Activated CD4-positive, alpha-beta T cell treated with anti-CD3 and anti-CD28 coated beads, Interleukin-2, amount 10 ng/mL, durations not matched to agents 7 days and 5 days (primary cell): ENCODE data around the gene CRYZL1. TPM values are rescaled to one million over a fixed set of nuclear protein-coding genes. Genes with fewer than 3 reads are reported as not detected.

ENCODE experiments used
- CTCF ChIA-PET: fragments of 350-600 bp; sonication (Branson Sonifier 250); formaldehyde crosslinking; loops from one replicate; lab custom pipeline; 2021; ENCODE audit warnings: antibody characterized with exemption; lab: Charles Lee
- POLR2A ChIA-PET: fragments of 350-600 bp; sonication (Branson Sonifier 250); formaldehyde crosslinking; loops from one replicate; lab custom pipeline; 2021; ENCODE audit warnings: antibody characterized with exemption; lab: Charles Lee
- DNase-seq: peaks from one replicate; pipeline ENCODE4 v3.0.0-alpha.2; 2020
- H3K27ac Mint-ChIP-seq: one replicate; pipeline ENCODE4 v1.8.0; 2021; ENCODE audit warnings: mild to moderate bottlenecking, moderate library complexity, mixed read lengths
- H3K27me3 Mint-ChIP-seq: one replicate; pipeline ENCODE4 v1.8.0; 2021; ENCODE audit warnings: mixed read lengths
- H3K36me3 Mint-ChIP-seq: one replicate; pipeline ENCODE4 v1.8.0; 2021; ENCODE audit warnings: low read depth, mixed read lengths
- H3K4me1 Mint-ChIP-seq: one replicate; pipeline ENCODE4 v1.8.0; 2021; ENCODE audit warnings: mixed read lengths
- H3K4me3 Mint-ChIP-seq: one replicate; pipeline ENCODE4 v1.8.0; 2021; ENCODE audit warnings: mild to moderate bottlenecking, moderate library complexity, mixed read lengths
- H3K9me3 Mint-ChIP-seq: one replicate; pipeline ENCODE4 v1.8.0; 2021; ENCODE audit warnings: mixed read lengths
- total RNA-seq, 2 experiments: library from RNA; stranded (reverse); gene quantifications; one replicate each; pipeline ENCODE4 v1.2.3, GENCODE V29; 2021

CRYZL1 gene
- total RNA-seq, 2 experiments from 2014 or later = 34.5 to 38.4 TPM

- Mint-ChIP-seq H3K27me3 (no peaks in the 10 kb centered on the region), H3K4me3 (no peak overlapping the region), H3K4me1 (peaks cover 2% of the 10 kb centered on the region), H3K9me3 (no peaks in the 10 kb centered on the region), H3K27ac (no peak overlapping the region), H3K36me3 (no peaks in the 10 kb centered on the region)
- CTCF ChIA-PET = no interaction called here
- DNase-seq = no peak
- POLR2A ChIA-PET = no interaction called here
Measured at GRCh38 chr21:33657124-33657820, 15.7 kb upstream of the CRYZL1 start.

DNA sequence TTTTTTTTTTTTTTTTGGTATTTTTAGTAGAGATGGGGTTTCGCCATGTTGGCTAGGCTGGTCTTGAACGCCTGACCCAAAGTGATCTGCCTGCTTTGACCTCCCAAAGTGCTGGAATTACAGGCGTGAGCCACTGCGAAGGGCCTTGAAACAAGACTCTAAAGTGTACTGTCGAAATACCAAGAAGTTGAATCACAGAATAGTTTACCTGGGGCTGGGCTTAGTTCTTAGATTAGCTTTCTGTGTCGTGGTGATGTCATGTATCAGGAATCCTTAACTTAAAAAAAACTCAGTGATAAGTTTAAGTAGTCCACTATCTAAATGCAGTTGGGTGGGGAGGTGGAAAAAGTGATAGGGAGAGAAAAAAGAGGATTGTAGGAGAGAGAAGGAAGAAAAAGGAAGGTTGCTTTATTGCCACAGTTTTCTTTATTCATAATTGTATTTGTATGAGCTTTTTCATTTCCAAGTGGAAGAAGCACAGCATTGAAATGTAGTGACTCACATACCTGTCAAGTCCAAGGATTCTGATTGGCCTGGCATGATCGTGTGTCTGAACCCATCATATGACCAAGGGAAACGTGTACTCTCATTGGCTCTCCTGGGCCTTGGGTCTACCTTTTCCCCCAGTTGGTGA is 14.2 kb upstream of the CRYZL1 start:
- POLR2A ChIA-PET = no interaction called here
- DNase-seq = no peak
- Mint-ChIP-seq H3K27me3 (no peaks in the 10 kb centered on the region), H3K4me1 (peaks cover 2% of the 10 kb centered on the region), H3K36me3 (no peaks in the 10 kb centered on the region), H3K9me3 (no peaks in the 10 kb centered on the region), H3K4me3 (no peak overlapping the region), H3K27ac (no peak overlapping the region)
- CTCF ChIA-PET = interaction anchor here (1.7 kb wide), 1 partner anchor 11 kb away, joined by 5 read pairs; no protein-coding TSS in a partner anchor

- ChIA-PET CTCF (no interaction called here), POLR2A (no interaction called here)
- Mint-ChIP-seq H3K4me3 (no peak overlapping the region), H3K9me3 (no peaks in the 10 kb centered on the region), H3K4me1 (peaks cover 2% of the 10 kb centered on the region), H3K27ac (no peak overlapping the region), H3K36me3 (no peaks in the 10 kb centered on the region), H3K27me3 (no peaks in the 10 kb centered on the region)
- DNase-seq = no peak
Measured at GRCh38 chr21:33654412-33654811, 12.9 kb upstream of the CRYZL1 start.

DNA sequence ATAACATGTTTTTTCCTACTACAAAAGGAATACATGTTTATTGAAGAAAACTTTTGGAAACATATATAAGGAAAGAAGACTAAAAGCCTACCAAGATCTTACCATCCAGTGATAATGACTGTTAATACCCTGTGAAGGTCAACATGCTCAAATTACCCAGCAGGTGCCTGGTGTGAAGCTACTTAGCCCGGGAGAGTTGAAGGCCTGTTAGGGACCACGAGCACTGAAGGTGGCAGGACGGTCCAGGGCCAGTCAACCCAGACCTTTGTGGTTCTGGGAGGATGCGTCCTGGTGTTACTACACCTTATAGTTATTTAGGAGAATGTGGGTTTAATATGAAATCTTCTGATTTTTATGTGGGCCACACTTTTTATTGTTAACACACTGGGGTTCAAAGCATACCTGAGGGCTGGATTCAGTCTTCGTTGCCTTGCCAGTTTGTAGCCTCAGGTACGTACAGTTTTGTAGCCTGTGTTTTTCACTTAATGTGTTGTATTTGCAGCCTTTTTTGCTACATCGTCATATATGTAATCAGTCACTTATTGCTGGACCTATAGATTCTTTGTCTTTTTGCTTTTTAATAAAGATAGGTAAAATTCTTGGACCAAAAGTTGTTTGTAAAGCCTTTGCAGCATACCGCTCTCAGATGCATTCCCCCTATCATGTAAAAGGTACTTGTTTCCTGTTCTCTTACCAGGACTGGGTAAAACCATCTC is 10.6 kb upstream of the CRYZL1 start:
- no peak overlapping the region for H3K27ac Mint-ChIP-seq
- H3K4me1 Mint-ChIP-seq = peaks cover 1% of the 10 kb centered on the region
- H3K4me3 Mint-ChIP-seq = no peak overlapping the region
- ChIA-PET POLR2A (no interaction called here), CTCF (no interaction called here)
- H3K9me3 Mint-ChIP-seq = no peaks in the 10 kb centered on the region
- no peaks in the 10 kb centered on the region for H3K36me3 Mint-ChIP-seq
- no peak for DNase-seq
- no peaks in the 10 kb centered on the region for H3K27me3 Mint-ChIP-seq

- no peaks in the 10 kb centered on the region for H3K36me3 Mint-ChIP-seq
- no peak overlapping the region for H3K4me3 Mint-ChIP-seq
- CTCF ChIA-PET = interaction anchor here (1.2 kb wide), 1 partner anchor 8 kb away, joined by 9 read pairs; no protein-coding TSS in a partner anchor
- H3K9me3 Mint-ChIP-seq = no peaks in the 10 kb centered on the region
- POLR2A ChIA-PET = no interaction called here
- H3K4me1 Mint-ChIP-seq = no peaks in the 10 kb centered on the region
- DNase-seq = no peak
- peaks cover 2% of the 10 kb centered on the region for H3K27me3 Mint-ChIP-seq
- H3K27ac Mint-ChIP-seq = no peak overlapping the region
Measured at GRCh38 chr21:33650929-33651509, 9.5 kb upstream of the CRYZL1 start.

DNA sequence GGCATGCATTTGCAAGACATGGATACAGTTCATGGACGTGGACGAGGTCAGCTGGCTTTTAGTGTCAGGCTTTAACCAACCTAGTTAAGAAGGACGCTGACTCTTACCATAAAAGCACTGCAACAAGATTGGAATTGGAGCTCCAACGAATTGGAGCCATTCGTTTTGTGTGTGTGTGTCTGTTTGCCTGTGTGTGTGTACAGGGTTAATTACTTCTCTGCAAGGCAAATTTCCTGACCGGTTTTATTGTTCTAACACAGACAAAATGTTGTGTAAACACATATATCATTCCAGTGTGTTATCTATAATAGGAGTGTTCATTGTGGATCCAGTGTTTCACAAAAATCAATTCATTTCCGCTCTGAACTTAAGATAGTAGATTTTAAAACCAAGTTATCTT is 8.7 kb upstream of the CRYZL1 start:
- no peaks in the 10 kb centered on the region for H3K36me3 Mint-ChIP-seq
- H3K27ac Mint-ChIP-seq = no peak overlapping the region
- no peaks in the 10 kb centered on the region for H3K9me3 Mint-ChIP-seq
- ChIA-PET CTCF (no interaction called here), POLR2A (no interaction called here)
- no peak overlapping the region for H3K4me3 Mint-ChIP-seq
- H3K27me3 Mint-ChIP-seq = peaks cover 4% of the 10 kb centered on the region
- H3K4me1 Mint-ChIP-seq = no peaks in the 10 kb centered on the region
- DNase-seq = no peak

- ChIA-PET POLR2A (no interaction called here), CTCF (no interaction called here)
- DNase-seq = no peak
- Mint-ChIP-seq H3K9me3 (no peaks in the 10 kb centered on the region), H3K27ac (no peak overlapping the region), H3K27me3 (peaks cover 18% of the 10 kb centered on the region), H3K4me1 (peaks cover 4% of the 10 kb centered on the region), H3K36me3 (no peaks in the 10 kb centered on the region), H3K4me3 (no peak overlapping the region)
Measured at GRCh38 chr21:33648555-33648954, 7.0 kb upstream of the CRYZL1 start.

GRCh38 chr21:33647587-33647986 is 6.0 kb upstream of the CRYZL1 start:
- no peaks in the 10 kb centered on the region for H3K9me3 Mint-ChIP-seq
- ChIA-PET POLR2A (no interaction called here), CTCF (no interaction called here)
- H3K4me1 Mint-ChIP-seq = peaks cover 8% of the 10 kb centered on the region
- no peak overlapping the region for H3K27ac Mint-ChIP-seq
- DNase-seq = no peak
- H3K36me3 Mint-ChIP-seq = no peaks in the 10 kb centered on the region
- peaks cover 23% of the 10 kb centered on the region for H3K27me3 Mint-ChIP-seq
- no peak overlapping the region for H3K4me3 Mint-ChIP-seq

DNA sequence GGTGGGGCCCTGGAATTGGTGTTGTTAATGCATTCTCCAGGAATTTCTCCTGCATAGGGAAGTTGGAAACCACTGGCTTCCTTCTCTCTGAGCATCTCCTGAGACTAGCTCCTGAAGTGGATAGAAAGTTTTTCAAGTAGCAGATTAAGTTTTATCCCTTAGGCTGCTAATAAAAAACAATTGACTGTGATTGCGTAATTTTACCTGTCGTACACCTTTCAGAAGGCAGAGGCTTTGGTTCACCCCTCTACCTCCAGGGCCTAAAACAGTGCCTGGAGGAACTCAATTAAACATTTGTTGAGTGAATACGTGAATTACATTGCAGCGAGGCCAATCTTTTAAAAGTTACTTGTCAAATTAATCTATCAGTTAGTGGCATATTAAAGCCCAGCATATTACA is 4.2 kb upstream of the CRYZL1 start:
- no peak for DNase-seq
- Mint-ChIP-seq H3K36me3 (no peaks in the 10 kb centered on the region), H3K27me3 (peaks cover 27% of the 10 kb centered on the region), H3K27ac (no peak overlapping the region), H3K9me3 (no peaks in the 10 kb centered on the region), H3K4me3 (no peak overlapping the region), H3K4me1 (peaks cover 9% of the 10 kb centered on the region)
- ChIA-PET CTCF (interaction anchor here (0.9 kb wide), 1 partner anchor 10 kb away, joined by 5 read pairs; no protein-coding TSS in a partner anchor), POLR2A (no interaction called here)

- Mint-ChIP-seq H3K9me3 (no peaks in the 10 kb centered on the region), H3K4me3 (peak overlapping the region; percentile 83), H3K36me3 (no peaks in the 10 kb centered on the region), H3K27ac (no peak overlapping the region), H3K27me3 (peaks cover 27% of the 10 kb centered on the region), H3K4me1 (peaks cover 16% of the 10 kb centered on the region)
- DNase-seq = no peak
- ChIA-PET POLR2A (interaction anchor here (0.6 kb wide), 1 partner anchor 269 kb away, joined by 3 read pairs; no protein-coding TSS in a partner anchor), CTCF (interaction anchor here (0.5 to 1.5 kb wide), 5 partner anchors 11 to 963 kb away, joined by 3 to 5 read pairs (median 4); no protein-coding TSS in a partner anchor)
Measured at GRCh38 chr21:33644383-33645074, 3.0 kb upstream of the CRYZL1 start.

- H3K27me3 Mint-ChIP-seq = peaks cover 27% of the 10 kb centered on the region
- peaks cover 16% of the 10 kb centered on the region for H3K4me1 Mint-ChIP-seq
- peak overlapping the region; percentile 83 for H3K4me3 Mint-ChIP-seq
- H3K36me3 Mint-ChIP-seq = no peaks in the 10 kb centered on the region
- ChIA-PET POLR2A (interaction anchor here (0.6 kb wide), 1 partner anchor 270 kb away, joined by 3 read pairs; no protein-coding TSS in a partner anchor), CTCF (interaction anchor here (0.6 to 1.5 kb wide), 3 partner anchors 38 to 962 kb away, joined by 3 to 4 read pairs (median 4); no protein-coding TSS in a partner anchor)
- DNase-seq = no peak
- H3K27ac Mint-ChIP-seq = no peak overlapping the region
- H3K9me3 Mint-ChIP-seq = no peaks in the 10 kb centered on the region
Measured at GRCh38 chr21:33643658-33644311, 2.2 kb upstream of the CRYZL1 start.
